Jurkat, Clone E6-1 (cell line): ENCODE measurements around the gene COX8A. TPM values are rescaled to one million over a fixed set of nuclear protein-coding genes. Genes with fewer than 3 reads are reported as not detected.

Experiments used
- DNase-seq: peaks from one replicate; pipeline ENCODE4 v3.0.0-alpha.2; 2011; ENCODE audit warnings: low read depth, low spot score
- H3K4me3 ChIP-seq: 2 replicates; pipeline ENCODE4 v1.5.1; 2011; ENCODE audit warnings: mild to moderate bottlenecking, low read length, control low read depth, moderate library complexity
- polyA plus RNA-seq: library from polyadenylated mRNA; unstranded; fragments of >200 nt; gene quantifications from one replicate; pipeline ENCODE4 v1.2.1, GENCODE V29; 2012; ENCODE audit warnings: missing spikeins; ENCODE audit not compliant: insufficient read length, insufficient read depth

COX8A gene
- 586 TPM for polyA plus RNA-seq

- peak within 1 kb of the TSS; percentile 97 for H3K4me3 ChIP-seq
- peak; percentile 100 for DNase-seq
Measured at GRCh38 chr11:63974259-63975143, at the start of gene COX8A. COX8A (plus strand) TSS chr11:63974620; CDS start chr11:63974681, 61 bp downstream.

GRCh38 chr11:63929616-63930015, 44.8 kb upstream of the COX8A start:
- H3K4me3 ChIP-seq, result no peak overlapping the region
- no peak for DNase-seq

- H3K4me3 ChIP-seq, result no peak overlapping the region
- DNase-seq, result no peak
Measured at GRCh38 chr11:63931045-63931444, 43.4 kb upstream of the COX8A start.

- DNase-seq, result no peak
- no peak overlapping the region for H3K4me3 ChIP-seq
Measured at GRCh38 chr11:63931876-63932275, 42.5 kb upstream of the COX8A start.

- no peak overlapping the region for H3K4me3 ChIP-seq
- DNase-seq, result no peak
Measured at GRCh38 chr11:63933459-63933858, 41.0 kb upstream of the COX8A start.

- no peak for DNase-seq
- peak overlapping the region; percentile 59 for H3K4me3 ChIP-seq
Measured at GRCh38 chr11:63937713-63938478, 36.5 kb upstream of the COX8A start.

GRCh38 chr11:63938479-63939396, 35.7 kb upstream of the COX8A start, which contains the start of gene NAA40:
NAA40 (plus strand) TSS chr11:63939002; CDS start chr11:63939097, 95 bp downstream.
- peak within 1 kb of the TSS; percentile 88 for H3K4me3 ChIP-seq
- peak; percentile 92 for DNase-seq

- H3K4me3 ChIP-seq, result peak overlapping the region; percentile 88
- DNase-seq, result no peak
Measured at GRCh38 chr11:63939397-63939891, 35.0 kb upstream of the COX8A start.

- DNase-seq, result no peak
- H3K4me3 ChIP-seq, result no peak overlapping the region
Measured at GRCh38 chr11:63940786-63941185, 33.6 kb upstream of the COX8A start.

GRCh38 chr11:63941901-63942300, 32.5 kb upstream of the COX8A start:
- DNase-seq, result no peak
- H3K4me3 ChIP-seq, result no peak overlapping the region

GRCh38 chr11:63942803-63943202, 31.6 kb upstream of the COX8A start:
- no peak for DNase-seq
- H3K4me3 ChIP-seq, result no peak overlapping the region

- no peak overlapping the region for H3K4me3 ChIP-seq
- DNase-seq, result no peak
Measured at GRCh38 chr11:63944987-63945386, 29.4 kb upstream of the COX8A start.

GRCh38 chr11:63945477-63946163, 28.8 kb upstream of the COX8A start:
- no peak overlapping the region for H3K4me3 ChIP-seq
- DNase-seq, result no peak

GRCh38 chr11:63951779-63952536, 22.5 kb upstream of the COX8A start:
- peak; percentile 83 for DNase-seq
- H3K4me3 ChIP-seq, result no peak overlapping the region

GRCh38 chr11:63952570-63952969, 21.9 kb upstream of the COX8A start:
- no peak for DNase-seq
- no peak overlapping the region for H3K4me3 ChIP-seq

- peak; percentile 49 for DNase-seq
- no peak overlapping the region for H3K4me3 ChIP-seq
Measured at GRCh38 chr11:63958008-63958407, 16.4 kb upstream of the COX8A start.

- DNase-seq, result peak; percentile 78
- no peak overlapping the region for H3K4me3 ChIP-seq
Measured at GRCh38 chr11:63961608-63962412, 12.6 kb upstream of the COX8A start.
